HG02840 (cell line): ENCODE results near the gene FAM168A.
"Not testable (repeated sequence)": the region's sequence is repeated elsewhere in the genome, so short reads cannot be mapped to it uniquely, and the experiment has no call there.

Experiments used
- ATAC-seq: cut with Tn5 transposase; IDR thresholded peaks from one replicate; pipeline ENCODE4 v1.9.1; 2021; ENCODE audit warnings: mild to moderate bottlenecking, moderate library complexity, moderate number of reproducible peaks; ENCODE audit not compliant: unreplicated experiment, low FRiP score

FAM168A gene

GRCh38 chr11:73597336-73597955, 466 bp downstream of the FAM168A start:
- ATAC-seq, result no peak

GRCh38 chr11:73596547-73596946, 1.4 kb downstream of the FAM168A start:
- ATAC-seq, result no peak

GRCh38 chr11:73592640-73593039, 5.3 kb downstream of the FAM168A start:
- ATAC-seq, result no peak

- ATAC-seq, result no peak
Observed at GRCh38 chr11:73591743-73592142, 6.2 kb downstream of the FAM168A start.

- ATAC-seq, result no peak
Observed at GRCh38 chr11:73590991-73591390, 6.9 kb downstream of the FAM168A start.

- ATAC-seq, result no peak
Observed at GRCh38 chr11:73586791-73587190, 11.1 kb downstream of the FAM168A start.

- ATAC-seq, result no peak
Observed at GRCh38 chr11:73585834-73586575, 11.9 kb downstream of the FAM168A start.

GRCh38 chr11:73584831-73585230, 13.1 kb downstream of the FAM168A start:
- ATAC-seq, result no peak

GRCh38 chr11:73582653-73583052, 15.3 kb downstream of the FAM168A start:
- ATAC-seq, result no peak

- ATAC-seq, result not testable (repeated sequence)
Observed at GRCh38 chr11:73580749-73581148, 17.2 kb downstream of the FAM168A start.

GRCh38 chr11:73579641-73580434, 18.1 kb downstream of the FAM168A start:
- no peak for ATAC-seq

- ATAC-seq, result no peak
Observed at GRCh38 chr11:73578592-73579185, 19.2 kb downstream of the FAM168A start.

- ATAC-seq, result no peak
Observed at GRCh38 chr11:73577496-73577917, 20.4 kb downstream of the FAM168A start.

GRCh38 chr11:73576185-73576614, 21.7 kb downstream of the FAM168A start:
- ATAC-seq, result no peak

GRCh38 chr11:73571982-73572381, 25.9 kb downstream of the FAM168A start:
- not testable (repeated sequence) for ATAC-seq

GRCh38 chr11:73570415-73571114, 27.3 kb downstream of the FAM168A start:
- ATAC-seq, result no peak

- ATAC-seq, result no peak
Observed at GRCh38 chr11:73566977-73567755, 30.7 kb downstream of the FAM168A start.

GRCh38 chr11:73566422-73566821, 31.5 kb downstream of the FAM168A start:
- no peak for ATAC-seq

GRCh38 chr11:73565804-73566203, 32.1 kb downstream of the FAM168A start:
- ATAC-seq, result no peak
